Brain microvascular endothelial cell (primary cell): ENCODE data around the gene CTDP1.

Experiments
- DNase-seq: peaks from one replicate; pipeline ENCODE4 v3.0.0-alpha.2; 2020
- H3K27ac ChIP-seq: fragments of 250-450 bp; sonication (Bioruptor Pico); 2 replicates; pipeline ENCODE4 v1.5.1; 2020; ENCODE audit warnings: mild to moderate bottlenecking, moderate library complexity
- H3K27me3 ChIP-seq: fragments of 250-450 bp; sonication (Bioruptor Pico); replicated peaks from 2 replicates; pipeline ENCODE4 v1.5.1; 2020; ENCODE audit warnings: mild to moderate bottlenecking
- H3K36me3 ChIP-seq: fragments of 250-450 bp; sonication (Bioruptor Pico); replicated peaks from 2 replicates; pipeline ENCODE4 v1.5.1; 2020; ENCODE audit warnings: mild to moderate bottlenecking
- H3K4me3 ChIP-seq: 2 replicates; pipeline ENCODE4 v1.5.1; 2011; ENCODE audit warnings: low read depth, mild to moderate bottlenecking, control low read depth, low read length, moderate library complexity
- in situ Hi-C: cut with HindIII; loops from 2 replicates; pipeline ENCODE4 v1.10.0; 2017; ENCODE audit warnings: low sequenced_read_pairs, low pct_ligation_motif_present
- TF ChIP-seq, protein P1 (sequence below): IDR thresholded peaks from 2 replicates; pipeline ENCODE4 v1.5.1; 2011; ENCODE audit warnings: low read depth, mild to moderate bottlenecking, moderate library complexity, low read length, control low read depth, inconsistent platforms; ENCODE audit errors: missing control alignments

CTDP1 gene

DNA sequence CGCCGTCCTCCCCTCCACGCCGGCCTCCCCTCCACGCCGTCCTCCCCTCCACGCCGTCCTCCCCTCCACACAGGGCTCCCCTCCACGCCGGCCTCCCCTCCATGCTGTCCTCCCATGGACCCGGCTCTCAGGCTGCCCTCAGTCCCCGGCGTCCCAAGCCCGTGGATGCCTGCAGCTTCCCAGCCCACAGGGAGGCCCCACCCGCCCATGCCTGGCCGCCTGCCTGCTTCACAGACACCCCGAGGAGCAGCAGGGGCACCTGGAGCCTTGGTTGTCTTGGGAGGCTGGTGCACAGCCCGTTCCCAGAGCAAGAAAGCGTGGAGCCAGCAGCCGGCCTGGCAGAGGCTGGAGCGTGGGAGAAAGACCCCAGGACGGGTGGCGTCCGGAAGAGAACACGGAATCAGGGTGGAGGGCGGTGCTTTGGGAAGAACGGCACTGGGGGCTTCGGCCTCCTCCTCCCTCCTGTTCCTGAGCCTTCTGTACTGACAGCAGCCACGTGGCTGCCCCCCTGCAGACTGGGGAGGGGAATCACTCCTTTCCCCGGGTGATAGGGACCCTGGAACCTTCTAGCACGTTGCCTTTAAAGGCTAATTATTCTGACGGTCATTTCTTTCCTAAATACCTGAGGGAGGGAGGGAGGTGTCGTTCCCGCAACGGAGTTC, 92.0 kb downstream of the CTDP1 start:
- TF ChIP-seq, protein P1, sequence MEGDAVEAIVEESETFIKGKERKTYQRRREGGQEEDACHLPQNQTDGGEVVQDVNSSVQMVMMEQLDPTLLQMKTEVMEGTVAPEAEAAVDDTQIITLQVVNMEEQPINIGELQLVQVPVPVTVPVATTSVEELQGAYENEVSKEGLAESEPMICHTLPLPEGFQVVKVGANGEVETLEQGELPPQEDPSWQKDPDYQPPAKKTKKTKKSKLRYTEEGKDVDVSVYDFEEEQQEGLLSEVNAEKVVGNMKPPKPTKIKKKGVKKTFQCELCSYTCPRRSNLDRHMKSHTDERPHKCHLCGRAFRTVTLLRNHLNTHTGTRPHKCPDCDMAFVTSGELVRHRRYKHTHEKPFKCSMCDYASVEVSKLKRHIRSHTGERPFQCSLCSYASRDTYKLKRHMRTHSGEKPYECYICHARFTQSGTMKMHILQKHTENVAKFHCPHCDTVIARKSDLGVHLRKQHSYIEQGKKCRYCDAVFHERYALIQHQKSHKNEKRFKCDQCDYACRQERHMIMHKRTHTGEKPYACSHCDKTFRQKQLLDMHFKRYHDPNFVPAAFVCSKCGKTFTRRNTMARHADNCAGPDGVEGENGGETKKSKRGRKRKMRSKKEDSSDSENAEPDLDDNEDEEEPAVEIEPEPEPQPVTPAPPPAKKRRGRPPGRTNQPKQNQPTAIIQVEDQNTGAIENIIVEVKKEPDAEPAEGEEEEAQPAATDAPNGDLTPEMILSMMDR, result no peak
- no peak overlapping the region for H3K27ac ChIP-seq
- H3K27me3 ChIP-seq, result no peaks in the 10 kb centered on the region
- in situ Hi-C loops, result no loop called here
- no peaks in the 10 kb centered on the region for H3K36me3 ChIP-seq
- no peak for DNase-seq
- H3K4me3 ChIP-seq, result no peak overlapping the region

DNA sequence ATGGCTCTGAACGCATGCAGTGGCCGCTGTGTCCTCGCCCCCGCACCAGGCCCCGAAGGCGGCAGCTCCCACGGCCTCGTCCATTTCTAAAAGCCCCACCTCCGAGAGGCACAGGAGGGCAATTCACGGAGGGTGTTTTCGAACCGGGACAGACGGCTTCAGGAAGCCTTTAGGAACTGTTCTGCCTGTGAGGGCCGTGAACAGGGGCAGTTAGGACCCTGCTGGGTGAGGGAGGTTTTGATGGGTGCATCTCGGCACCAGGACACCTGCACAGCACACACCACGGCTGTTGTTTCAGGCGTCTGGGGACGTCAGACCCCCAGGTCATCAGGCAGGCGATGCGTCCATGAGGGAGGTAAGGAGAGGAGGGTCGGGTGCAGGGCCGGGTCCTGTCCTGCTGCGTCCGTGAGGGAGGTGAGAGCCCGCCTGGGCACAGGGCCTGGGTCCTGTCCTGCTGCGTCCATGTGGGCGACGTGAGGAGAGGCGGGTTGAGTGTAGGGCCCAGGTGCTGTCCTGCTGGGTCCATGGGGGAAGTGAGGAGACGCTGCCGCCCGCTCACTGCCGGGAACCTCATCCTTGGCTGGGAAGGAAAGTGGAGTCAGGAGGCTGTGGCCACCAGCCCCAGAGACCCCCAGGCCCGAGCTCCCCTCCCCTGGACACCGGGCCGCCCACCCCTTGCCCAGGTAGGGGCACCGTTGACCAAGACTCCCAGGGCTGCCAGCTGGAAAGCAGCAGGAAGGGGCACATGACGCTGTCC, 92.7 kb downstream of the CTDP1 start:
- H3K36me3 ChIP-seq, result no peaks in the 10 kb centered on the region
- no peak overlapping the region for H3K27ac ChIP-seq
- H3K4me3 ChIP-seq, result no peak overlapping the region
- H3K27me3 ChIP-seq, result no peaks in the 10 kb centered on the region
- no peak for DNase-seq
- TF ChIP-seq, protein P1, result no peak
- in situ Hi-C loops, result no loop called here

DNA sequence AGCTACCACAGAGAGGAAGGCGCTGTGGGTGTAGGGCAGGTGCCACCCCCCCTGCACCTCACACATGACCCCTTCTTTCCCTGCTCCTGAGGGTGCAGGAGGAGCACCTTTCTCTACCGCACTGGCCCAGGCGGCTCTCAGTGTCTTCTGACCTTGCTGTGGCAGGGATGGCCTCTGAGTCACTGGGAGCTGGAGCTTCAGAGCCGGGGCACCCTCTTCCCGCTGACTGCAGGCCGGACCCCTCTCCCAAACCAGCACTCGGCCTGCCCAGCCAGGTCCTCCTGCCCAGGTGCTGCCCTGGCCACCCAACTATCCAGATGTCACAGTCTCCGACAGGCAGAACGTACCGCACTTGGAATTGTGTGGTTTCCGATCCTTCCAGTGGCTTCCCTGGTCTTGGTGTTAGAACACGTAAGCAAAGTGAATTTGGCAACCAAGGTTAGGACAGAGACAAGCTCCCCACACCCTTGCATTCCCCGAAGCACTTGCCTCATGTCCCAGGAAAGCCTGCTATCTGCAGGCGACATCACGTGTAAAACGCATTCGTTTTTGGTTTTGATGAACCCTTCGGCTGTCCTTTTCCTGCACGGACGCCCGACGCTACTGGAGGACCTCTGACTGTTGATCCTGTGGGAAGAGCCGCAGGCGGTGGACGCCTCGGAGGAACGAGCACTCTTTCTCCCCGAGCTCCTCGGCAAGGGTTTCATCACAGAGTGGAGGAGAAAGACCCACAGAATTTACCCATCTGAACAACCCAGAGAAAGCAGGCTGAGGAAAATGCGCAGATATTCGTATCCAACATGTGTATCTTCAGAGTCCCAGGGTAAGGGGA, 93.5 kb downstream of the CTDP1 start:
- Histone ChIP-seq H3K27ac (no peak overlapping the region), H3K27me3 (peaks cover 2% of the 10 kb centered on the region), H3K4me3 (no peak overlapping the region), H3K36me3 (no peaks in the 10 kb centered on the region)
- TF ChIP-seq, protein P1, result no peak
- DNase-seq, result no peak
- in situ Hi-C loops, result no loop called here

DNA sequence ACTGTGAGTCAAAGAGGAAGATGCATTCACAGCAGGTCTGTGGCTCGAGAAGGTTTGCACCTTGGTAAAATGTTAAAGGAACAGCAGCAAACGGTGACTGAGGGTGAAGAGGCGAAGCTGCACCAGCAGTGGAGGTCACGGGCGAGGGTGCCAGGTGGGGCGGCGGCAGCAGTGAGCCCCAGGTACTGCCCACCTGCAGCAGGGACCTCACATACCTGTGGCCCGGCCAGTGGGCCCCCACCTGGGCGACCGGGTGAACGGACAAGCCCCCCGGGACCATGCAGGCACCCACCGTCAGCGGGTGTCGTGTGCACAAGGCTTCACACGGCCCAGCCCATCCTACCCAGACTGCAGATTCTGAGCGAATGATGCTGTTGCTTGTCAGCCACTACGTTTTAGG, 94.5 kb downstream of the CTDP1 start:
- Histone ChIP-seq H3K36me3 (no peaks in the 10 kb centered on the region), H3K27ac (no peak overlapping the region), H3K4me3 (no peak overlapping the region), H3K27me3 (peaks cover 9% of the 10 kb centered on the region)
- in situ Hi-C loops, result no loop called here
- TF ChIP-seq, protein P1, result no peak
- no peak for DNase-seq

DNA sequence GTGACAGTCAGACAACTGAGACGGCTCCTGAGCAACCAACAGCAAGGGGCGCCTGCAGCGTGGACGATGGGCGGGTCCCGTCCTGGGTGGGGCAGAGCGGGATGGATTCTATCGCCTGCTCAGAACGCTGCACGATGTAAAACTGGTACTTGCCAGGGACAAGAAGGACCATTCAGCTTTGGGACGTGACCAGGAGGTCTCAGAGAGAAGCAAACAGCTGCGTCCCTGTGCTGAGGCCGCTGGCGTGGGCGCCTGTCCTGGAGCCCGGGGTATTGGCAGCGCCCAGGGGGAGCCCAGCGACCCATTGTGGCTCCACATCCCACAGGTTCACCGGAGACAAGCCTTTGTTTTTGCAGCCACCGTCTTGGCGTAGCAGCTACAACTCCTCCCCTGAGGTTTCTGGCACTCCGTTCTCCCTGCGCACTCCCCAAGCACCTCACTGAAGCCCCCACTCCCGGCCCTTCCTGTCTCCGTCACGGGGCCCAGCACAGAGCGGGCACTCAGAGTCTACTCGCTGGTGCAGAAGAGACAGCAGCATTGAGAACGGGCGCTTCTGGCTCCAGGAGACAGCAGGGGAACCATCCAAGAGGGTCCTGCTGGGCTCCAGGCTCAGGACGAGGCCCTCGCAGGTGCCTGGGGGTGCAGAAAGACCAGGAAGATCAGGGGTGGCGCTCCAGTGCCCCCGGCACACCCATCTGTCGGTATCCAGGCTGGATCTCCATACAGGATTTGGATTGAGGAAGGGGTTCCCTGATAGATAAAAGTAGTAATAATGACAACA, 96.0 kb downstream of the CTDP1 start:
- peaks cover 9% of the 10 kb centered on the region for H3K27me3 ChIP-seq
- no peaks in the 10 kb centered on the region for H3K36me3 ChIP-seq
- TF ChIP-seq, protein P1, result no peak
- no peak for DNase-seq
- in situ Hi-C loops, result no loop called here
- H3K27ac ChIP-seq, result no peak overlapping the region
- no peak overlapping the region for H3K4me3 ChIP-seq
